Right renal cortex interstitium (tissue), 3 donors: ENCODE measurements around the gene NPDC1. TPM values are rescaled to one million over a fixed set of nuclear protein-coding genes. Genes with fewer than 3 reads are reported as not detected.

Experiments used
- DNase-seq, 3 donors: peaks; one replicate each; pipeline ENCODE4 v3.0.0-alpha.2; 2013; ENCODE audit warnings: low read depth in 3 of 3, low spot score in 2 of 3
- polyA plus RNA-seq, 3 donors: library from polyadenylated mRNA; unstranded; fragments of 120-200 nt; gene quantifications; one replicate each; pipeline ENCODE4 v1.2.1, GENCODE V29; 2013; ENCODE audit not compliant: insufficient read length in 3 of 3

Gene NPDC1
- polyA plus RNA-seq, 3 donors: 16.3 to 20.1 (median 18.7) TPM

DNA sequence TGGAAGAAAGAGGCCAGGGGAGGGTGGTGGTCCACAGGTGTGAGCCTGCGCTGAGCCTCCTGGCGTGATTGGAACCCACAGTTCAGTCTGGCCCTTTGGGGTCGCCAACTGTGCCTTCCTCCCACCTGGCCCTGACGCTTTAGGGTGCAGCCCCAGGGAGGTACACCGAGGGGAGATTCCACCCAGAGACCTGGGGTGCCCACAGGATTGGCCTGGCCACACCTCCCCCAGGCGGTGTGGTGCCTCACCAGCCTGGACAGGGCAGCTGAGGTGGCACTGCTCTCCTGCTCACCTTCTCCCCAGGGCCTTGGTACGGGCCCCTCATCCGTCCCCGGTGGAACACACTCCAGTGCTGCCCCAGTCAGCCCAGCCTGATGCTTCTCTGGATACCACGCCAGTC, 48.6 kb downstream of the NPDC1 start:
- no peak for DNase-seq

DNA sequence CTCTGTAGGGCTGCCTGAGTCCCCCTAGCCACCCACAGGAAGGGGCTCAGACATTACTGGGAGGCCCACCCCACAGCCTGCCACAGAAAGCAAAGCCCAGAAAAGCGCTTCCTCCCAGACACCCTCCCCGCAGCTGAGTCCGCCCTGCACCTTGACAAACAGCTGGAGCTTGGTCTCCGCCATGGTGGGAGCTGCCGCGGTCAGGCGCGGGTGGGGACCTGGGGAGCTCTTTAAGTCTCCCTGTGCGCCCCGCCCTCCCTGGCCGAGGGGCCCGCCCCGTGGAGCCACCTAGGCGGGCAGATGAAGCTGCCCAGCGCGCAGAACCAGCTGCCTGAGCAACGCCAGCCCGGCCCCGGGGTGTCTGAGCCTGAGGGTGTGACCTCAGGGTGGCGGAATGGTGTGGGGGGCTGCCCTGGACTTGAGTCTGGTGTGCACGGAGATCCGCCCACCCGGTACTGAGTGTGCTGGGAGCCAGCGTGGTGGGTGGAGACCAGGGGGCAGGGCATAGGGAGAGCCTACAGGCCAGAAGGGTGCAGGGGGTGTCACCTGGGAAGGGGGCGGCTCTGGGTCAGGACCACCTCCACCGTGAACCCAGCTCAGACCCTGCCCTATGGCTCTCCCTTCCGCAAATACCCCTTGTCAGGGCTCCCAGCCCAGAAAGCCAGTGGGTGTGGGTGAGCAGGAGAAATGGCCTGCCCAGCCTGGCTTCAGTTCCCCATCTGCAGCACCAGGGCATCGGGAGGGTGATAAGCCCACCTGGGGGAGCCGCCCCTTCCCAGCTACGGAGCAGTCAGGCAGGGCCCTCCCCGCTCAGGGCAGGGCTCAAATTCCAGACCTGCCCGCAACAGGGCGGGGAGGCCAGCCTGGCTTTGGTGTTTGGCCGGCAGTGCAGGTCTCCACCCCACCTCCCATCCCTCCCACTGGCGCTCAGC, 49.4 kb downstream of the NPDC1 start, which contains the start of gene CLIC3:
Gene CLIC3 (minus strand): TSS at position 208 of the 932 bp plus-strand sequence. CDS start 25 bp downstream, at position 183.
- no peak for DNase-seq

GRCh38 chr9:136995772-136996311, 50.1 kb downstream of the NPDC1 start:
- no peak for DNase-seq

GRCh38 chr9:136995362-136995761, 50.6 kb downstream of the NPDC1 start:
- DNase-seq: no peak

DNA sequence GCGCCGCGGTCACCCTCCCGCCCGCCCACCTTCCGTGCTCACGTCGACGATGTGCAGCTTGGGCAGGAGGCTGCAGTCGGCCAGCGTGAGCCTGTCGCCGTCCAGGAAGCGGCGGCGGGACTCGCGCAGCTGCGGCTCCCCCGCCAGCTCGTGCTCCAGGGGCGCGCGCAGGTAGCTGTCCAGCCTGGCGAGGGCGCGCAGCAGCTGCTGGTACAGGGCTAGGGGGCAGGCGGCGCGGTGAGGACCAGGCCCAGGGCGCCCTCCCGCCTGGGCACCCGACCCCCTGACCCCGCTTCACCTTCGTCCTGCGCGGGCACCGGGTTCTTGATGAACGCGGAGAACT, 51.1 kb downstream of the NPDC1 start:
- no peak for DNase-seq

GRCh38 chr9:136994180-136994887, 51.6 kb downstream of the NPDC1 start:
- DNase-seq: no peak

- no peak for DNase-seq
Measured at GRCh38 chr9:136992819-136993369, 53.1 kb downstream of the NPDC1 start.

DNA sequence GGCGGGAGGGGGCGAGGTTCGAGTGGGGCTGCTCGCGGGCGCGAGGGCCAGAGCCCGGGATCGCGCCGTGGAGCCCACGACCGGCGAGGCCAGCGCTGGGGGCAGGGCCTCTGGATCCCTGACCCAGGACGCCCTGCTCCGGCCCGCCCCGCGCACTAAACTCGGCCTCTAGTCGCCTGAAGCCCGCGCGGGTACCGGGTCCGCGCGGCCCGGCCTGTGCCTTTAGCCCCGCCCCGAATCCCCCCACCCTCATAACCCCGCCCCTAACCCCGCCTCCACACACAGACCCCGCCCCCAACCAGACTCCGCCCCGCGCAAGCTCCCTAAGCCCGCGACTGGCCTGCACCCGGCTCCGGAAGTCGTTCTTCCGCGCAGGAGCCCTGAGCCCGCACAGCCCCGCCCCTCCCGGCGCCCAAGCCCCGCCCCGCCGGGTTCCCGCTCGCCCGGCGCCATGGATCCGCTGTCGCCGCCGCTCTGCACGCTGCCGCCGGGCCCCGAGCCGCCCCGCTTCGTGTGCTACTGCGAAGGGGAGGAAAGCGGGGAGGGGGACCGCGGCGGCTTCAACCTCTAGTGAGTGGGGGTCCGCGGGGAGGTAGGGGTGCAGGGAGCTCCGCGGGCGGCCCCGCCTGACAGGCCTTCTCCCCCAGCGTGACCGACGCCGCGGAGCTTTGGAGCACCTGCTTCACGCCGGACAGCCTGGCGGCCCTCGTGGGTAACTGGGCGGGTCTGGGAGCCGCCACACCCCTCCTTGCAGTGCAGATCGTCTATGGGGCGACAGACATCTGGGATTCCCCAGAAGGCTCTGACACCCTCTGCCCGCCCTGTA, 53.8 kb downstream of the NPDC1 start, which contains the start of gene PAXX:
Gene PAXX (plus strand): TSS at position 430 of the 826 bp plus-strand sequence. CDS start 22 bp downstream, at position 452.
- peak; percentile 43 to 63 (median 61) for DNase-seq

GRCh38 chr9:136990242-136990911, 55.6 kb downstream of the NPDC1 start:
- DNase-seq: no peak

Other genes starting within 250 kb of the NPDC1 start
- gene CCDC183, start 249.8 kb downstream of the NPDC1 start, polyA plus RNA-seq: 1 to 10 TPM; 2.5 to 3.4 (median 2.9) TPM
- 10 to 100 TPM; 58.6 to 61.1 (median 59.7) TPM for gene RABL6, start 238.2 kb downstream of the NPDC1 start, polyA plus RNA-seq
- gene AJM1, start 203.7 kb downstream of the NPDC1 start, polyA plus RNA-seq: under 1 TPM; 0.54 to 0.80 (median 0.64) TPM
- gene PHPT1, start 196.8 kb downstream of the NPDC1 start, polyA plus RNA-seq: 10 to 100 TPM; 59.9 to 76.5 (median 65.2) TPM
- gene MAMDC4, start 193.8 kb downstream of the NPDC1 start, polyA plus RNA-seq: 1 to 10 TPM; 3.1 to 4.6 (median 4.3) TPM
- gene EDF1, start 179.9 kb downstream of the NPDC1 start, polyA plus RNA-seq: 100 to 1,000 TPM; 349 to 395 (median 374) TPM
- 10 to 100 TPM; 10.1 to 14.0 (median 10.1) TPM for gene TRAF2, start 159.7 kb downstream of the NPDC1 start, polyA plus RNA-seq
- gene FBXW5, start 101.4 kb downstream of the NPDC1 start, polyA plus RNA-seq: 10 to 100 TPM; 32.5 to 43.5 (median 38.4) TPM
- under 1 TPM; 0.28 to 0.58 (median 0.46) TPM for gene C8G, start 100.9 kb downstream of the NPDC1 start, polyA plus RNA-seq
- gene LCN12, start 93.9 kb downstream of the NPDC1 start, polyA plus RNA-seq: 10 to 100 TPM; 13.1 to 18.8 (median 15.9) TPM
- 10 to 100 TPM; 20.9 to 29.3 (median 25.4) TPM for gene PTGDS, start 68.7 kb downstream of the NPDC1 start, polyA plus RNA-seq
- gene LCNL1, start 63.2 kb downstream of the NPDC1 start, polyA plus RNA-seq: under 1 TPM; 0.03 to 0.23 (median 0.12) TPM
- 10 to 100 TPM; 22.3 to 27.0 (median 24.4) TPM for gene PAXX, start 53.8 kb downstream of the NPDC1 start, polyA plus RNA-seq
- under 1 TPM in 2 of 3 donors, not detected in 1; 0.36 to 0.38 TPM for gene CLIC3, start 49.6 kb downstream of the NPDC1 start, polyA plus RNA-seq
- gene ABCA2, start 17.9 kb downstream of the NPDC1 start, polyA plus RNA-seq: 10 to 100 TPM; 42.0 to 49.0 (median 46.3) TPM
- under 1 TPM in 1 of 3 donors, not detected in 2; 0.06 TPM for gene FUT7, start 14.1 kb downstream of the NPDC1 start, polyA plus RNA-seq
- gene ENTPD2, start 7.9 kb upstream of the NPDC1 start, polyA plus RNA-seq: 1 to 10 TPM; 2.9 to 3.9 (median 3.3) TPM
- gene SAPCD2, start 24.4 kb upstream of the NPDC1 start, polyA plus RNA-seq: 1 to 10 TPM; 5.4 to 6.2 (median 5.9) TPM
- 1 to 10 TPM; 3.5 to 5.4 (median 3.8) TPM for gene UAP1L1, start 31.3 kb upstream of the NPDC1 start, polyA plus RNA-seq
- 10 to 100 TPM; 43.6 to 48.3 (median 47.0) TPM for gene MAN1B1, start 40.8 kb upstream of the NPDC1 start, polyA plus RNA-seq
- gene DPP7, start 68.6 kb upstream of the NPDC1 start, polyA plus RNA-seq: 10 to 100 TPM; 11.8 to 19.8 (median 11.9) TPM
- gene GRIN1, start 93.0 kb upstream of the NPDC1 start, polyA plus RNA-seq: not detected
- gene LRRC26, start 123.9 kb upstream of the NPDC1 start, polyA plus RNA-seq: not detected
- not detected for gene TMEM210, start 125.9 kb upstream of the NPDC1 start, polyA plus RNA-seq
- gene ANAPC2, start 142.4 kb upstream of the NPDC1 start, polyA plus RNA-seq: 10 to 100 TPM; 29.1 to 34.5 (median 31.9) TPM
- 10 to 100 TPM; 41.4 to 52.2 (median 43.2) TPM for gene SSNA1, start 142.5 kb upstream of the NPDC1 start, polyA plus RNA-seq
- 10 to 100 TPM; 12.8 to 15.5 (median 13.2) TPM for gene TPRN, start 154.6 kb upstream of the NPDC1 start, polyA plus RNA-seq
- 10 to 100 TPM; 39.7 to 44.3 (median 42.6) TPM for gene TMEM203, start 159.5 kb upstream of the NPDC1 start, polyA plus RNA-seq
- 1 to 10 TPM; 7.6 to 8.2 (median 8.2) TPM for gene NDOR1, start 159.5 kb upstream of the NPDC1 start, polyA plus RNA-seq
- gene RNF208, start 176.1 kb upstream of the NPDC1 start, polyA plus RNA-seq: 1 to 10 TPM; 5.1 to 7.2 (median 5.2) TPM
- gene CYSRT1, start 179.0 kb upstream of the NPDC1 start, polyA plus RNA-seq: 1 to 10 TPM; 3.1 to 6.6 (median 5.6) TPM
- gene RNF224, start 181.3 kb upstream of the NPDC1 start, polyA plus RNA-seq: 1 to 10 TPM; 3.0 to 8.0 (median 4.6) TPM
- 1 to 10 TPM; 2.8 to 6.0 (median 5.2) TPM for gene SLC34A3, start 184.7 kb upstream of the NPDC1 start, polyA plus RNA-seq
- 100 to 1,000 TPM; 332 to 418 (median 352) TPM for gene TUBB4B, start 195.1 kb upstream of the NPDC1 start, polyA plus RNA-seq
- 1 to 10 TPM in 2 of 3 donors, under 1 TPM in 1; 0.75 to 1.6 (median 1.1) TPM for gene STPG3, start 205.1 kb upstream of the NPDC1 start, polyA plus RNA-seq
- gene NELFB, start 209.2 kb upstream of the NPDC1 start, polyA plus RNA-seq: 10 to 100 TPM; 45.5 to 54.0 (median 51.3) TPM
- gene TOR4A, start 231.5 kb upstream of the NPDC1 start, polyA plus RNA-seq: 1 to 10 TPM; 3.7 to 4.3 (median 4.2) TPM